Gastrocnemius medialis (tissue), 4 donors: Measurements from ENCODE around the gene POLD1.

Experiments
- CTCF ChIP-seq, 5 experiments: fragments of 450-650 bp in 3 of 5; fragments of 200-600 bp in 2 of 5; sonication (generic) in 2 of 5; IDR thresholded peaks in 4 of 5; conservative IDR thresholded peaks in 1 of 5; 1 replicate in 4 of 5; 2 replicates in 1 of 5; pipeline ENCODE4 v1.5.1; 2016 to 2019; ENCODE audit warnings: antibody characterized with exemption in 5 of 5, mild to moderate bottlenecking in 3 of 5, moderate library complexity in 3 of 5
- POLR2A ChIP-seq, 2 donors: fragments of 450-650 bp; IDR thresholded peaks; one replicate each; pipeline ENCODE4 v1.6.1; 2017; ENCODE audit warnings: antibody characterized with exemption in 2 of 2, mild to moderate bottlenecking in 2 of 2, moderate library complexity in 2 of 2

GRCh38 chr19:50377517-50377916, 6.6 kb upstream of the POLD1 start:
- TF ChIP-seq POLR2A (IDR thresholded peaks at IDR 0.05): no peak
- TF ChIP-seq CTCF (IDR thresholded peaks at IDR 0.05 in 4 of 5, conservative IDR thresholded peaks at IDR 0.05 in 1 of 5): no peak
